Stimulated activated CD4-positive, alpha-beta T cell treated with anti-CD3 and anti-CD28 coated beads, Interleukin-2, amount 100 ng/mL, for 4 hours (primary cell): Measurements from ENCODE around the gene PHKG1.
"Not testable (repeated sequence)": the region's sequence is repeated elsewhere in the genome, so short reads cannot be mapped to it uniquely, and the experiment has no call there.

Source experiments
- DNase-seq: peaks from one replicate; pipeline ENCODE4 v3.0.0-alpha.2; 2020; ENCODE audit warnings: low read depth

PHKG1 gene

DNA sequence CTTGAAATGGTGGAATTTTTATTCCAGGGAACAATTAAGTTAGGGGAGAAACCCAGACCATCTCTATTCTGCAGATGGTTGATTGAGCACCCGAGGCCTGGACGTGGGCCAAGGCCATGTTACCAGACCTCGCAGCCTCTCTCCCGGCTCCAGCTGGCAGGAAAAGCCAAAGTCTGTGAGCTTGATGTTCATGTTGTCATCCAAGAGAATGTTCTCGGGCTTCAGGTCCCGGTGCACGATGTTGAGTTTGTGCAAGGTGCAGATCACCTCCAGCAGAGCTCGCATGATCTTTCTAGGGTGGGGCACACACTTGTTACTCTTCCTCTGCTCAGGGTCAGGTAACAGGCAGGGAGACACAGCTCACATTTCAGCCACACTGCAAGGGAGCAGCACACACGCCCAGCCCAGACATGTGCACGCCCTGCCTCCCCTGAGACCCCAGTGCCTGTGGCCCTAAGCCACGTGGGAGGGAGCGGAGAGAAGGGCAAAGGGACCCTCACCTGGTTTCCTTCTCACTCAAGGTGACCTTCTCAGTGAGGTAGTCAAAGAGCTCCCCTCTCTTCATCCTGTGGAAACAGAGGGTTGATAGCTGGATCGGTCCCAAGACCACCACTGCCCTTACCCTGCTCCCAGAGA lies 9.5 kb downstream of the PHKG1 start:
- DNase-seq = no peak

DNA sequence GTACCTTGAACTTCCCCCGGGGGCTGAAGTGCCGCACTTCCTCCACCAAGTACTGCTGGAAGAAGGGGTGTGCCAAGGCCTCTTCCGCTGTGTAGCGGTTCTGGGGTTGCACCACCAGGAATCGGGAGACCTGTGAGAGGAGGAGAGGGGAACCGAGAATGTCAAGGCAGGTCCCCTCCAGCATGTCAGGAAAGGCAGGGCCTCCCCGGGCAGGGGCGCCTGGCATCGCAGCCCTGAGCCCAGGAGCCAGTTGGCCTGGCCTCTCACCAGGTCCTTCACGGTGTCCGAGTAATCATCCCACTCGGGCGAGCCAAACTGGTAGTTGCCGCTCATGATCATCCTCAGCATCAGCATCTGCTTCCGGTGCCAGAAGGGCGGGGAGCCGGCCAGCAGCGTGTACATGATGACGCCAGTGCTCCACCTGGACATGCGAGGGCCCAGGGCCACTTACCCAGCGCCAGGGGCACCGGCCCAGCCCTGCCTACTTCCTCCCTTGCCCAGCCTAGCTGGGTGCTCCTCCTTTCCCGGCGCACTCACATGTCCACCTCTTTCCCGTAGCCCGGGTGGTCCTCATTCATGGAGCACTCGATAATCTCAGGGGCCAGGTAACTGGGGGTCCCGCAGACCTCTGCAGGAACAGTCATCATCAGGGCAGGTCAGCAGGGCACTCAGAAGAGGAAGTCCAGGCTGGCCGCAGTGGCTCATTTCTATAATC lies 11.0 kb downstream of the PHKG1 start:
- no peak for DNase-seq

DNA sequence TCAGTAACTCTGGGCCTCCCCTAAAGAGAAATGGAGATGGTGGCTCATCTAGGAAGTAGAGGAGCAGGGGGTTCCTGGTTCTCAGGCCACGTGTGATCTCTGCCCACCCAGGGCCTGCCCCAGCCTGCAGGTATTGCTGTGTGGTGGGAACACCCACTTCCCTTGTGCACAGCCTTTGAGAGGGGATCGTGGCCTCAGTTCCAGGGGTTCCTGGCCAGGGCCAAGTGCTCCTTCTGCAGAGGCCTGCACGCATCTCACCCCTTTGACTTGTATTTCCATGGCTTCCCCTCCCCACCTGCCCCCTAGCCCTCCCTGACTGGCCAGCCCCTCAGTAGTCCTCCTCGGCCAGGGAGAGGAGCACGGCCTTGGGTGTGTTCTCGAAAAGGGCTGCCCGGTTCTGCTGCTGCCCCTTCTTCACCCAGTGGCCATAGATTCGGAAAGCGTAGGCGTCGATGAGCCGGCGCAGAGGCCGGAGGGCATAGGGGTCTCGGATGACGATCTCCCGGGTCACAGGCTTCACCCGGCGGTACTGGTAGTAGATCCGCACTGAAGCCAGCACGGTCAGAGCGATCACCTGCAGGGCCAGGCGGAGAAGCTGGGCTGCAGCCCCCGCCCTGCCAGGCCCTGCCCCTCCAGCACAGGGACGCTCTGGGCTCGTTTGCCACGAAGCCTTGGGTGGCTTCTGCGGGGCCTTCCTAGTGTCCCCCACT lies 11.9 kb downstream of the PHKG1 start:
- not testable (repeated sequence) for DNase-seq

DNA sequence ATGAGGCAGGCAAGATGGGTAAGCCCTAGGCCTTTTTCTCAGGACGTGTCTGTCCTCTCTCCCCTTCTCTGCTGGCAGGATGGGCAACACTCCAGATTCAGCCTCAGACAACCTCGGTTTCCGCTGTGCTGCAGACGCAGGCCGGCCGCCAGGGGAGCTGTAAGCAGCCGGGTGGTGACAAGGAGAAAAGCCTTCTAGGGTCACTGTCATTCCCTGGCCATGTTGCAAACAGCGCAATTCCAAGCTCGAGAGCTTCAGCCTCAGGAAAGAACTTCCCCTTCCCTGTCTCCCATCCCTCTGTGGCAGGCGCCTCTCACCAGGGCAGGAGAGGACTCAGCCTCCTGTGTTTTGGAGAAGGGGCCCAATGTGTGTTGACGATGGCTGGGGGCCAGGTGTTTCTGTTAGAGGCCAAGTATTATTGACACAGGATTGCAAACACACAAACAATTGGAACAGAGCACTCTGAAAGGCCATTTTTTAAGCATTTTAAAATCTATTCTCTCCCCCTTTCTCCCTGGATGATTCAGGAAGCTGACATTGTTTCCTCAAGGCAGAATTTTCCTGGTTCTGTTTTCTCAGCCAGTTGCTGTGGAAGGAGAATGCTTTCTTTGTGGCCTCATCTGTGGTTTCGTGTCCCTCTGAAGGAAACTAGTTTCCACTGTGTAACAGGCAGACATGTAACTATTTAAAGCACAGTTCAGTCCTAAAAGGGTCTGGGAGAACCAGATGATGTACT lies 13.1 kb downstream of the PHKG1 start:
- DNase-seq = no peak

DNA sequence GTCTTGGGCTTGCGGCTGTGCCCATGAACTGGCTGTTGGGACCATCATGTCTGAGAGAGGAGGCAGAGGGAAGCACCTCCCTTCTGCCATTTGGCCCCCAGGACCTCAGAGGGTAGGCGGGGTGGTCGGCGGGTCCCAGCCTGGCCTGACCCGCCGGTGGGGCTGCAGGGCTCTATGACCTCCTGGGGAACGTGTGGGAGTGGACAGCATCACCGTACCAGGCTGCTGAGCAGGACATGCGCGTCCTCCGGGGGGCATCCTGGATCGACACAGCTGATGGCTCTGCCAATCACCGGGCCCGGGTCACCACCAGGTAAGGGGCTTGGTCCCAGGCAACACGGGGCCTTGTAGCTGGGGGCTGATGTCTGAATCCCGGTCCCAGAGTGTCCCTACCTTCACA lies 14.6 kb downstream of the PHKG1 start:
- no peak for DNase-seq

DNA sequence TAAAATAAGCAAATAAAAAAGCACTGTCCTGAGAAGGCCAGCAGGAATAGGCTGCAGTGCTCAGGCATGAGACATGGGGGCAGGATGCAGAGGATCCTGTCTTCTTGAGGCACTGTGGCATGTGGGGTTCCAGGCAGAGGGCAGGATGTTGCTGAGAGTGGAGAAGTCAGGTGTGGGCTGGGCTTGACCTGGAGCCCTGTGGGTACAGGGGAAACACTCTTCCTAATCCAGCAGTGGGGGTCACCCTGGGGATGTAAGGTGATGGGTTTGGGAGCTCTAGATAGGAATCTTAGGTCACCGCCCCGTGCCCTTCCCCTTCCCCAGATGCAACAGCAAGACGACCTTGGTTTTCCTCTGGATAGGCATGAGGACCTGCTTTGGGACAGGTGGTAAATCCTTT lies 15.1 kb downstream of the PHKG1 start:
- no peak for DNase-seq

DNA sequence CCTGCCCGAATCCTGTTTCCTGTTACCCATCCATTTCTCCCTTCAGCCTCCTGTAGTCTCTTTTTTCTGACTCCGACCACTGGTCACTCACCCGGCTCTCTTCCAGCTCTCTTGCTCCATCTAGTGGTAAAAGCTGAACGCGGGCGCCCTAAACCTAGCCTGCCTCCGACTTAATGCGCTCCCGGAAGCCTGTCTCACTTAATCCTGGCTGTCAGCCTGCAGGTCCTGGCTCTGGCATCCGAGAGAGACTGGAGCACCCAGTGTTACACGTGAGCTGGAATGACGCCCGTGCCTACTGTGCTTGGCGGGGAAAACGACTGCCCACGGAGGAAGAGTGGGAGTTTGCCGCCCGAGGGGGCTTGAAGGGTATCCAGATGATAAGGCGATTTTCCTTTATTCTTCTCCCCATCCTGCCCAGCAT lies 18.4 kb downstream of the PHKG1 start:
- DNase-seq = peak; percentile 43

DNA sequence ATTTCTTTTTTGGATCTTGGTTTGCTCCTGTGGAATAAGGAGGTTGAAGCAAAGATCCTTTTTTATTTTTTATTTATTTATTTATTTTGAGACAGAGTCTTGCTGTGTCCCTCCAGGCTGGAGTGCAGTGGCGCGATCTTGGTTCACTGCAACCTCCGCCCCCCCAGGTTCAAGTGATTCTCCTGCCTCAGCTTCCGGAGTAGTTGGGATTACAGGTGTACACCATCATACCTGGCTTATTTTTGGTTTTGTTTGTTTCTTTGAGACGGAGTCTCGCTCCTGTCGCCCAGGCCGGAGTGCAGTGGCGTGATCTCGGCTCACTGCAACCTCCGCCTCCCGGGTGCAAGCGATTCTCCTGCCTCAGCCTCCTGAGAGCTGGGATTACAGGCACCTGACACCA lies 26.4 kb downstream of the PHKG1 start:
- not testable (repeated sequence) for DNase-seq

DNA sequence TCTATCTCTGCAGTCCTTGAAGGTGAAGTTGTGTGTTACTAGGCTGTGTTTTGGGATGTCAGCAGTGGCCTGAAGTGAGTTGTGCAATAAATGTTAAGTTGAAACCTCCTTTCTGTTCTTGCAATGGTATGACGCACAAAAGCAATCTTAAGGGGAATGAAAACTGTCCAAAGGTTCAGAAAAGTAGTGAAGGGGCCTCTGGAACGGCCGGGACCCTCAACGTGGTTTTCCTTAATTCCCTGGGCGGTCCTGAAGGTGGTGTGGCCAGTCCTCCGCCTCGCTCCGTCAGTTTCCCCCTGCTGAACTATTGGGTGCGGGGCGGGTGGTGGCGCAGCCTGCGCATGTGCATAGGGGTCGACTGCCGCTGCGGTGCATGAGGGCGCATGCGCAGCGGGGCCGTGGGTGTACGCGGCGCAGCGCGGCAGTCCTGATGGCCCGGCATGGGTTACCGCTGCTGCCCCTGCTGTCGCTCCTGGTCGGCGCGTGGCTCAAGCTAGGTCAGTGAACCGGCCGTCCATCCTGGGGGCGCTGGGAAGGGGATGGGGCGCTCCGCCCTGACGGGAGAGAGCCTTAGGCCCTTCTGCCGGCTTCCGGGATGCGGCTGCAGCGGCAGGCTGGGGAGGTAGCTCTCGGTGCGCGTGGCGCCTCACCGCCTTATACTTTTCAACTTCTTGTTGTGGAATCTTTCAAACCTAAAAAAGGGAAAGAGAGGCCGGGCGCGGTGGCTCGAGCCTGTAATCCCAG lies 28.7 kb downstream of the PHKG1 start, which contains the start of gene SUMF2:
Gene SUMF2, plus strand, starts transcription at position 405 of the 744 bp plus-strand sequence. Its CDS starts 26 bp downstream, at position 431.
- peak; percentile 85 for DNase-seq

DNA sequence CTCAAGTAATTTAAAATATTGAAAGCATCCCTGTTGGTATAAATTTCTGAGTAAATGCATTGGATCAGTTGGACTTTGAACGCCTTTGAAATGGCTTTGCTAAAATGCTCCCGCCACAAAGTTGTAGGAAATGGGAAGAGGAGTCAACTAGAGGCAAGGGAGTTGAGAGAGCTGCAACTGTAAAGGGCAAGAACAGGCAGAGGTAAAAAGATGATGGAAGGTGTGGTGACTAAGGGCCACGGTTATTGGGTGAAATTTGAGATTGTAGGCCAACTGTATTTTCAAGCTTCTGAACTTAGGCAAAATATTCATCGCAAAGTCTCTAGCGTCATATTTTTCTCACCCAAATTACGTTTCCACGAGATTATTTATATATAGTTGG lies 29.3 kb downstream of the PHKG1 start:
- DNase-seq = no peak

DNA sequence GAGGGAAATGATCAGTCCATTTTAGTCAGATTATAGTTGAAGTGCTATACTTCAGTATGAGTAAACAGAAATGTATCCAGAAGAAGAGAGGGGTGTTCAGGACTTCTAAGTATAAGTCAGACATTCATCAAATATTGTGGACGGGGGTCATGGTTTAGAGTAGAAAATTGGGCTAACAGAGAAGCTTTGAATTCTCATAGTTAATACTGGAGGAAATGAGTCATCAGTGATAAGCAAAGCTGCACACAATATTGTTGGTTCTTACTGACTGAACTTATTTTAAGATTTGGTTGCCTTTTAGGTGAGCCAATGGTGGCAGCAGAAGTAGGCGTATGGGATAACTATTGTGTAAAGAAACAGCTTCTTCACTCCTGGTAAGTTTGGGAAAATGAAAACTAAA lies 30.4 kb downstream of the PHKG1 start:
- no peak for DNase-seq

DNA sequence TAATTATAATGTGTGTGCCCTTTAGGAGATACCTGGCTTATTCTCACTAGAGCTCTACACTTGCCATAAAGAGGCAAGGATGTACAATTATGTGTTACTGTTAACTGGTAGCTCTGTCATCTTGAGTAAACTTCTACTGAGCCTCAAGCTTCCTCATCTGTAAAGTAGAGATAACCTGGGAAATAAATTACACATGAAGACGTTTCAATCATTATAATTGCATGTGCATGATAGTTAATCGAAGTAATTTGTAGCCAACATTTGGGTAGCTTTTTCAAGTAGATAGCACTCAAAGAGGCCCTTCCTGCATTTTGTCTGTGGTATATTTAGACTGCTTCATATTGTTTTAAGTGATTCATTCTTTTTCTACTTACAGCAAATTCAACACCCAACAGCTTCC lies 38.8 kb downstream of the PHKG1 start:
- DNase-seq = no peak

DNA sequence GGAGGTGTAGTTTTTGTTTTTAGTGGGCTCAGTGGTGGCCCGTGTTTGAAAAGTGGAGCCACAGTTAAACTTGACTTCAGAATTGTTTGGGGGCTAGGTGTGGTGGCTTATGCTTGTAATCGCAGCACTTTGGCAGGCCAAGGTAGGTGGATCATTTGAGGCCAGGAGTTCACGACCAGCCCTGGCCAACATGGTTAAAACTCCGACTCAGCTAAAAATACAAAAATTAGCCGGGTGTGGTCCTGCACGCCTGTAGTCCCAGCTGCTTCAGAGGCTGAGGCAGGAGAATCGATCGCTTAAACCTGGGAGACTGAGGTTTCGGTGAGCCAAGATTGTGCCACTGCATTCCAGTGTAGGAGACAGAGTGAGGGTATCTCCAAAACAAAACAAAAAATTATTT lies 39.4 kb downstream of the PHKG1 start:
- DNase-seq = no peak

DNA sequence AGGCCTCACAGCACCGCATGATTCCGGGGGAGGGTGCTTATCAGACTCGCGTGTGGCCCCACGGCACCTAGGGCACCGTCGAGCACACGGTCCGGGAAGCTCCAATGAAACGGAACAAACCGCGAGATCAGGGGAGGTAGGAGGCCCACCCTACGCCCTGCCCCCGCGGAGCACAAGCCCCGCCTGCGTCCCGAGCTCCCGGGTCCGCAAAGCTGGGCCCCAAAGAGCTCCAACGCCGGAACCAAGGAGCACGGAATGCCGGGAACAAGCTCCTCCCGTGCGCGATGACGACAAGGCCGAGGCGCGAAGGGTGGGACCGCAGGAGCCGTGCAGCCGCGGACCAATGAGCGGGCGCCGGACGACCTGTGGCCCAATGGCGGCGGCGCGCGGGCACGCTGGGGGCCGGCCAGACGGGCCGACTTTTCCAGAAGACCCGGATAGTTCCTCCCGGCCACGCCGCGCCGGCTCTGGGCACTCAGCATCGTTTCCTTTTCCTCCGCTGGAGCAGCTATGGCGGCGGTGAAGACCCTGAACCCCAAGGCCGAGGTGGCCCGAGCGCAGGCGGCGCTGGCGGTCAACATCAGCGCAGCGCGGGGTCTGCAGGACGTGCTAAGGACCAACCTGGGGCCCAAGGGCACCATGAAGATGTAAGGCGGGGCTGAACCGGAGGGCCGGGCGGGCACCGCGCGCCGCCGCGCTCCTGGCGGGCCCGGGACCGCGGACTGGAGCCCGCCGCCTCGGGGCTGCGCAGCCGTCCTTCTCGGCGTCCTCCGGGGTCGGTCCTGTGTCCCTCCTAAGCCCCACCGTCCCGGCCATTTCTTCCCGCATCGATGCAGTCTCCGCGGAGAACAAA lies 41.2 kb downstream of the PHKG1 start, which contains the start of the genes CCT6A and PSPH:
Gene CCT6A, plus strand, starts transcription at position 427 of the 853 bp plus-strand sequence. Its CDS starts 84 bp downstream, at position 511.
Gene PSPH, minus strand, starts transcription at position 106 of the 853 bp plus-strand sequence. CDS start 30,232 bp downstream, outside the sequence.
- DNase-seq = peak; percentile 90

DNA sequence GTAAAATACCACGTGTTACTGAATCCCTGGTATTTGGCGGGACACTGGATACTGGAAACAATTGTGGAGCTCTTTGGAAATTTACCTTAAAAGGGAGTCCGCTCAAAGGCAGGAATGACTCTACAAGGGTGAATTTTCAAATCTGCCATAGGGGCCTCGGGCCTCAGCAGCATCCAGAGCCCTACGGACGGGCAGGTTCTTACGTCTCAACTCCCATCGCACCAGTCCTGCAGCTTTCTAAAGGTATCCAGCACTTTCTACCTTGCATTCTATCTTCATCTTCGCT lies 41.8 kb downstream of the PHKG1 start:
- DNase-seq = no peak

DNA sequence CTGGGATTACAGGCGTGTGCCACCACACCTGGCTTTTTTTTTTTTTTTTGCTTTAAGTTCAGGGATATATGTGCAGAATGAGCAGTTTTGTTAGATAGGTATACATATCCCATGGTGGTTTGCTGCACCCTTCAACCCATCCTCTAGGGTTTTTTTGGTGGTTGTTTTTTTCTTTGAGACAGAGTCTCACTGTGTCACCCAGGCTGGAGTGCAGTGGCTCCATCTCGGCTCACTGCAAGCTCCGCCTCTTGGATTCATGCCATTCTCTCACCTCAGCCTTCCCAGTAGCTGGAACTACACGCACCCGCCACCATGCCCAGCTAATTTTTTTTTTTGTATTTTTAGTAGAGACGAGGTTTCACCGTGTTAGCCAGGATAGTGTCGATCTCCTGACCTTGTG lies 44.0 kb downstream of the PHKG1 start:
- not testable (repeated sequence) for DNase-seq

DNA sequence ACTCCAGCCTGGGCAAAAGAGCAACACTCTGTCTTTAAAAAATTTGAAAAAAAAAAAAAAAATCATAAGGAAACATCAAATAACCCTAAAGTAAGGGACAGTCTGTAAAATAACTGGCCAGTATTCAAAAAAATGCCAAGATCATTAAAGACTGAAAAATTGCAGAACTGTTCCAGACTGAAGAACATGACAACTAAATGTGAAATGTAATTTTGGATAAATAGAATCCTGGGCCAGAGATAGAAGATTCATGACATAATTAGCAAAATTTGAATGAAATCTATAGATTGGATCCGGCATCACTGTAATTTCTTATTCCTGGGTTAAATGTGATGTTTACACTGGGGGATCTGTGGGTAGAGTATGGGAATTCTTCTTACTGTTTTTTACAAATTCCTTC lies 44.5 kb downstream of the PHKG1 start:
- DNase-seq = no peak

DNA sequence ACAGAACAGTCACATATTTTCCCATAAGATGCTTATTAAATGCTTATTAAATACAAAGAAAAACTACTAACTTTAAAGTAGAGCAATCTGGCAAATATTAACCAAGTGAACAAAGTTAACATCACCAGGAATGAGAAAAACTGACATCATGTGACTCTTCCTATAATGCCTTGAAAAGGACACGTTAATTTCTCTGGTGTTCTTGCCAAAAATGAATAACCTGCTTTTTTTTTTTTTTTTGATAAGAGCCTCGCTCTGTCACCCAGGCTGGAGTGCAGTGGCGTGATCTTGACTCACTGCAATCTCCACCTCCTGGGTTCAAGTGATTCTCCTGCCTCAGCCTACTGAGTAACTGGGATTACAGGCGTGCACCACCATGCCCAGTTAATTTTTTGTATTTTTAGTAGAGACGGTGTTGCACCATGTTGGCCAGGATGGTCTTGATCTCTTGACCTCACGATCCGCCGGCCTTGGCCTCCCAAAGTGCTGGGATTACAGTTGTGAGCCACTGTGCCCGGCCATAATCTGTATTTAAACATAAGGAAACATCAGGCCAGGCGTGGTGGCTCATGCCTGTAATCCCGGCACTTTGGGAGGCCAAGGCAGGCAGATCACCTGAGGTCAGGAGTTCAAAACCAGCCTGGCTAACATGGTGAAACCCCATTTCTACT lies 45.2 kb downstream of the PHKG1 start:
- not testable (repeated sequence) for DNase-seq

DNA sequence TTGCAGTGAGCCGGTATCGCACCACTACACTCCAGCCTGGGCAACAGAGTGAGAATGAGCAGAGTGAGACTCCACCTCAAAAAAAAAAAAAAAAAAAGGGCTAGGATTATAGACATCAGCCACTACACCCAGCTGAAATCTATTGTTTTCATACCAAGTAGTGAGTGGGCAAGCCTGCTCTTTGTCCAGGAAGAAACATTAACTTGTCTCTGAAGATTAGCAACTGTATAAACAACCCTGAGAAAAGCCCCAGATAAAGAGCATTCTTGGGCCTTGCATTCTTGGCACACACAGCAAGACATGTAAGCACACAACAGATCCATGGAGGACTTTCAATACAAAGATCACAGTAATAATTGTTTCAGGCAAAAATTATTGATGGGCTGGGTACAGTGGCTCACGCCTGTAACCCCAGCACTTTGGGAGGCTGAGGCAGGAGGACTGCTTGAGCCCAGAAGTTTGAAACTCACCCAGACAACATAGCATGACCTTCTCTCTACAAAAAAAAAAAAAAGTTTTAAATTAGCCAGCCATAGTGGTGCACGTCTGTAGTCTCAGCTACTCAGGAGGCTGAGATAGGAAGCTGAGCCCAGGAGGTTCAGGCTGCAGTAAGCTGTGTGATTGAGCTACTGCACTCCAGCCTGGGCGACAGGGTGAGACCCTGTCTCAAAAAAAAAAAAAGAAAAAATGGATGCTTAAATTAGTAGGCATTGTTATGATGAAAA lies 45.9 kb downstream of the PHKG1 start:
- DNase-seq = no peak
